CD4-positive, alpha-beta memory T cell (primary cell): ENCODE data around the gene CD69. TPM values are rescaled to one million over a fixed set of nuclear protein-coding genes. Genes with fewer than 3 reads are reported as not detected.

ENCODE experiments used
- CTCF ChIA-PET: fragments of 350-600 bp; sonication (Branson Sonifier 250); formaldehyde crosslinking; loops from one replicate; lab custom pipeline; 2021; ENCODE audit warnings: inconsistent platforms; ENCODE audit not compliant: partially characterized antibody; lab: Charles Lee
- POLR2A ChIA-PET: fragments of 350-600 bp; sonication (Branson Sonifier 250); formaldehyde crosslinking; loops from one replicate; lab custom pipeline; 2021; ENCODE audit not compliant: partially characterized antibody; lab: Charles Lee
- DNase-seq, 5 donors: peaks; one replicate each; pipeline versions ENCODE4 v3.0.0 to v3.0.0-alpha.2; 2020 to 2022; ENCODE audit warnings: mixed read lengths in 1 of 5
- H3K27ac ChIP-seq: one replicate; pipeline ENCODE4 v1.7.0; 2013; ENCODE audit warnings: low read depth, low read length
- H3K27me3 ChIP-seq: 2 replicates; pipeline ENCODE4 v1.7.0; 2013; ENCODE audit warnings: mild to moderate bottlenecking, low read length, moderate library complexity; ENCODE audit not compliant: insufficient read depth
- H3K36me3 ChIP-seq: 2 replicates; pipeline ENCODE4 v1.7.0; 2013; ENCODE audit warnings: mild to moderate bottlenecking, low read length, moderate library complexity; ENCODE audit not compliant: insufficient read depth
- H3K4me1 ChIP-seq: 2 replicates; pipeline ENCODE4 v1.7.0; 2013; ENCODE audit warnings: mild to moderate bottlenecking, low read length, moderate library complexity; ENCODE audit not compliant: insufficient read depth
- H3K4me3 ChIP-seq, 2 donors: one replicate each; pipeline ENCODE4 v1.7.0; 2013; ENCODE audit warnings: low read length in 2 of 2, mild to moderate bottlenecking in 1 of 2
- H3K9me3 ChIP-seq, 2 donors: one replicate each; pipeline ENCODE4 v1.7.0; 2013; ENCODE audit warnings: low read length in 2 of 2, control low read depth in 1 of 2; ENCODE audit not compliant: control insufficient read depth in 1 of 2
- H3K27ac Mint-ChIP-seq, 7 donors: one replicate each; pipeline ENCODE4 v1.8.0; 2020 to 2021; ENCODE audit warnings: mixed read lengths in 7 of 7, mild to moderate bottlenecking in 6 of 7, inconsistent platforms in 3 of 7, moderate library complexity in 3 of 7
- H3K27me3 Mint-ChIP-seq, 2 donors: one replicate each; pipeline ENCODE4 v1.8.0; 2020 to 2021; ENCODE audit warnings: mixed read lengths in 2 of 2
- H3K36me3 Mint-ChIP-seq, 2 donors: one replicate each; pipeline ENCODE4 v1.8.0; 2020 to 2021; ENCODE audit warnings: mixed read lengths in 2 of 2, inconsistent platforms in 1 of 2, mild to moderate bottlenecking in 1 of 2
- H3K4me1 Mint-ChIP-seq, 4 donors: one replicate each; pipeline ENCODE4 v1.8.0; 2020 to 2021; ENCODE audit warnings: mixed read lengths in 4 of 4, mild to moderate bottlenecking in 1 of 4
- H3K4me3 Mint-ChIP-seq, 8 donors: one replicate each; pipeline ENCODE4 v1.8.0; 2020 to 2021; ENCODE audit warnings: mixed read lengths in 8 of 8, mild to moderate bottlenecking in 7 of 8, moderate library complexity in 6 of 8, inconsistent platforms in 3 of 8
- H3K9me3 Mint-ChIP-seq, 8 donors: one replicate each; pipeline ENCODE4 v1.8.0; 2020 to 2021; ENCODE audit warnings: mixed read lengths in 8 of 8, mild to moderate bottlenecking in 5 of 8, inconsistent platforms in 3 of 8, moderate library complexity in 1 of 8
- intact Hi-C: fragments of 100-400 bp; cut with micrococcal nuclease; formaldehyde crosslinking; loops from one replicate; pipeline ENCODE4 v1.15.1; 2023
- polyA plus RNA-seq, 2 donors: library from polyadenylated mRNA; unstranded; fragments of 300-500 nt; fragmentation: Illumina TruSeq; gene quantifications; one replicate each; pipeline ENCODE4 v1.2.3, GENCODE V29; 2021
- total RNA-seq, 2 experiments: library from RNA; stranded (reverse); gene quantifications; one replicate each; pipeline ENCODE4 v1.2.3, GENCODE V29; 2021

The CD69 gene
- total and polyA plus RNA-seq, 4 experiments from 2014 or later, result 31.0 to 1,121 (median 90.3) TPM

GRCh38 chr12:9799961-9800360 lies 39.3 kb upstream of the CD69 start:
- Histone ChIP-seq H3K4me1 (peaks cover 33% of the 10 kb centered on the region), H3K4me3 (no peak overlapping the region), H3K36me3 (no peaks in the 10 kb centered on the region), H3K27me3 (no peaks in the 10 kb centered on the region), H3K27ac (no peak overlapping the region), H3K9me3 (no peaks in the 10 kb centered on the region)
- Mint-ChIP-seq H3K4me3 (no peak overlapping the region), H3K4me1 (peaks cover 24 to 28% (median 27%) of the 10 kb centered on the region in 4 donors), H3K27me3 (peaks cover 0 to 3% of the 10 kb centered on the region in 2 donors), H3K9me3 (no peaks in the 10 kb centered on the region), H3K27ac (no peak overlapping the region), H3K36me3 (no peaks in the 10 kb centered on the region)
- ChIA-PET CTCF (interaction anchor here (0.6 to 10.7 kb wide), 12 partner anchors 8 to 469 kb away, joined by 3 to 889 read pairs (median 4); partner anchors contain the start of gene CD69), POLR2A (interaction anchor here (1.0 to 7.4 kb wide), 3 partner anchors 27 to 57 kb away, joined by 3 to 422 read pairs (median 7); partner anchors contain the start of gene CD69)
- DNase-seq, result no peak
- intact Hi-C loops, result loop anchor here (5.0 kb wide), 4 partner anchors 153 to 762 kb away; no protein-coding TSS in a partner anchor

GRCh38 chr12:9797722-9798619 lies 37.3 kb upstream of the CD69 start:
- peaks cover 0 to 2% of the 10 kb centered on the region in 2 donors for H3K27me3 Mint-ChIP-seq
- ChIA-PET CTCF (interaction anchor here (0.6 to 10.7 kb wide), 27 partner anchors 8 to 411 kb away, joined by 3 to 889 read pairs (median 4); partner anchors contain the start of gene CD69), POLR2A (interaction anchor here (0.7 to 7.4 kb wide), 11 partner anchors 13 to 419 kb away, joined by 3 to 422 read pairs (median 5); partner anchors contain the start of genes CD69 and CLEC2B)
- H3K27ac Mint-ChIP-seq, result peak overlapping the region in 6 of 7 donors; percentile 57 to 89 (median 81)
- Histone ChIP-seq H3K27me3 (no peaks in the 10 kb centered on the region), H3K4me3 (no peak overlapping the region), H3K9me3 (no peaks in the 10 kb centered on the region), H3K4me1 (peaks cover 51% of the 10 kb centered on the region), H3K36me3 (no peaks in the 10 kb centered on the region), H3K27ac (no peak overlapping the region)
- intact Hi-C loops, result loop anchor here (1.0 to 5.0 kb wide), 5 partner anchors 48 to 394 kb away; no protein-coding TSS in a partner anchor
- H3K4me1 Mint-ChIP-seq, result peaks cover 35 to 48% (median 43%) of the 10 kb centered on the region in 4 donors
- H3K4me3 Mint-ChIP-seq, result peak overlapping the region in 4 of 8 donors; percentile 4 to 70 (median 41)
- H3K9me3 Mint-ChIP-seq, result no peaks in the 10 kb centered on the region
- no peaks in the 10 kb centered on the region for H3K36me3 Mint-ChIP-seq
- peak; percentile 73 to 79 (median 75) for DNase-seq

GRCh38 chr12:9796971-9797370 lies 36.3 kb upstream of the CD69 start:
- Mint-ChIP-seq H3K4me1 (peaks cover 35 to 53% (median 46%) of the 10 kb centered on the region in 4 donors), H3K9me3 (no peaks in the 10 kb centered on the region), H3K27ac (peak overlapping the region; percentile 14 to 91 (median 76)), H3K27me3 (peaks cover 0 to 2% of the 10 kb centered on the region in 2 donors), H3K36me3 (no peaks in the 10 kb centered on the region), H3K4me3 (peak overlapping the region; percentile 59 to 84 (median 71))
- intact Hi-C loops, result loop anchor here (5.0 kb wide), 3 partner anchors 150 to 395 kb away; no protein-coding TSS in a partner anchor
- POLR2A ChIA-PET, result interaction anchor here (0.7 to 7.4 kb wide), 8 partner anchors 17 to 418 kb away, joined by 3 to 422 read pairs (median 6); partner anchors contain the start of gene CD69
- Histone ChIP-seq H3K27me3 (no peaks in the 10 kb centered on the region), H3K27ac (peak overlapping the region; percentile 21), H3K36me3 (no peaks in the 10 kb centered on the region), H3K9me3 (no peaks in the 10 kb centered on the region), H3K4me1 (peaks cover 57% of the 10 kb centered on the region), H3K4me3 (no peak overlapping the region)
- no peak for DNase-seq
- CTCF ChIA-PET, result interaction anchor here (0.8 to 10.7 kb wide), 11 partner anchors 14 to 163 kb away, joined by 3 to 889 read pairs (median 14); partner anchors contain the start of gene CD69

GRCh38 chr12:9796346-9796745 lies 35.6 kb upstream of the CD69 start:
- CTCF ChIA-PET, result interaction anchor here (1.0 to 10.7 kb wide), 8 partner anchors 13 to 163 kb away, joined by 3 to 889 read pairs (median 21); partner anchors contain the start of gene CD69
- Mint-ChIP-seq H3K27ac (peak overlapping the region; percentile 14 to 91 (median 76)), H3K4me1 (peaks cover 35 to 53% (median 46%) of the 10 kb centered on the region in 4 donors), H3K36me3 (no peaks in the 10 kb centered on the region), H3K27me3 (peaks cover 0 to 2% of the 10 kb centered on the region in 2 donors), H3K4me3 (peak overlapping the region; percentile 59 to 84 (median 71)), H3K9me3 (no peaks in the 10 kb centered on the region)
- Histone ChIP-seq H3K4me1 (peaks cover 57% of the 10 kb centered on the region), H3K4me3 (no peak overlapping the region), H3K27me3 (no peaks in the 10 kb centered on the region), H3K9me3 (no peaks in the 10 kb centered on the region), H3K36me3 (no peaks in the 10 kb centered on the region), H3K27ac (peak overlapping the region; percentile 21)
- peak; percentile 43 to 62 (median 48) for DNase-seq
- POLR2A ChIA-PET, result interaction anchor here (1.1 to 7.4 kb wide), 4 partner anchors 23 to 66 kb away, joined by 3 to 422 read pairs (median 14); partner anchors contain the start of gene CD69
- intact Hi-C loops, result loop anchor here (5.0 kb wide), 3 partner anchors 149 to 396 kb away; no protein-coding TSS in a partner anchor

GRCh38 chr12:9795945-9796344 lies 35.2 kb upstream of the CD69 start:
- DNase-seq, result no peak
- ChIA-PET POLR2A (interaction anchor here (1.1 to 7.4 kb wide), 3 partner anchors 23 to 66 kb away, joined by 3 to 422 read pairs (median 5); partner anchors contain the start of gene CD69), CTCF (interaction anchor here (1.0 to 10.7 kb wide), 4 partner anchors 19 to 162 kb away, joined by 3 to 889 read pairs (median 22); partner anchors contain the start of gene CD69)
- Histone ChIP-seq H3K9me3 (no peaks in the 10 kb centered on the region), H3K4me3 (no peak overlapping the region), H3K27ac (peak overlapping the region; percentile 21), H3K27me3 (no peaks in the 10 kb centered on the region), H3K36me3 (no peaks in the 10 kb centered on the region), H3K4me1 (peaks cover 57% of the 10 kb centered on the region)
- peak overlapping the region; percentile 23 to 84 (median 71) for H3K4me3 Mint-ChIP-seq
- peaks cover 0 to 2% of the 10 kb centered on the region in 2 donors for H3K27me3 Mint-ChIP-seq
- H3K4me1 Mint-ChIP-seq, result peaks cover 35 to 53% (median 46%) of the 10 kb centered on the region in 4 donors
- intact Hi-C loops, result loop anchor here (2.0 to 5.0 kb wide), 4 partner anchors 15 to 396 kb away; no protein-coding TSS in a partner anchor
- H3K9me3 Mint-ChIP-seq, result no peaks in the 10 kb centered on the region
- H3K36me3 Mint-ChIP-seq, result no peaks in the 10 kb centered on the region
- peak overlapping the region in 6 of 7 donors; percentile 14 to 91 (median 77) for H3K27ac Mint-ChIP-seq

GRCh38 chr12:9794484-9795093 lies 33.9 kb upstream of the CD69 start:
- no peak for DNase-seq
- intact Hi-C loops, result loop anchor here (2.0 to 5.0 kb wide), 4 partner anchors 14 to 398 kb away; no protein-coding TSS in a partner anchor
- Mint-ChIP-seq H3K27ac (peak overlapping the region; percentile 14 to 91 (median 58)), H3K9me3 (peaks cover 0 to 2% (median 0%) of the 10 kb centered on the region in 8 donors), H3K36me3 (no peaks in the 10 kb centered on the region), H3K4me3 (peak overlapping the region in 7 of 8 donors; percentile 34 to 84 (median 71)), H3K27me3 (peaks cover 0 to 2% of the 10 kb centered on the region in 2 donors), H3K4me1 (peaks cover 35 to 53% (median 46%) of the 10 kb centered on the region in 4 donors)
- no peak overlapping the region for H3K4me3 ChIP-seq
- no peaks in the 10 kb centered on the region for H3K36me3 ChIP-seq
- H3K4me1 ChIP-seq, result peaks cover 57% of the 10 kb centered on the region
- no peaks in the 10 kb centered on the region for H3K9me3 ChIP-seq
- H3K27me3 ChIP-seq, result no peaks in the 10 kb centered on the region
- ChIA-PET CTCF (interaction anchor here (0.7 to 10.7 kb wide), 6 partner anchors 10 to 160 kb away, joined by 3 to 889 read pairs (median 4); partner anchors contain the start of gene CD69), POLR2A (interaction anchor here (0.7 to 7.4 kb wide), 9 partner anchors 14 to 147 kb away, joined by 3 to 422 read pairs (median 3); partner anchors contain the start of gene CD69)
- H3K27ac ChIP-seq, result no peak overlapping the region
